Transverse colon (tissue), 4 donors: ENCODE measurements around the gene DTNBP1. TPM values are rescaled to one million over a fixed set of nuclear protein-coding genes. Genes with fewer than 3 reads are reported as not detected.

ENCODE experiments used
- DNase-seq: peaks from one replicate; pipeline ENCODE4 v3.0.0-alpha.2; 2019
- H3K27ac ChIP-seq, 4 donors: fragments of 200-600 bp; sonication (generic); 2 replicates each; pipeline ENCODE4 v1.5.1; 2016 to 2018; ENCODE audit warnings: inconsistent platforms in 4 of 4
- H3K27me3 ChIP-seq: fragments of 200-600 bp; sonication (generic); 2 replicates; pipeline ENCODE4 v1.5.1; 2017; ENCODE audit warnings: inconsistent platforms
- H3K36me3 ChIP-seq, 4 donors: fragments of 200-600 bp; sonication (generic); 2 replicates each; pipeline ENCODE4 v1.5.1; 2017 to 2019; ENCODE audit warnings: inconsistent platforms in 4 of 4
- H3K4me1 ChIP-seq, 4 donors: fragments of 200-600 bp; sonication (generic); 2 replicates each; pipeline ENCODE4 v1.5.1; 2017 to 2020; ENCODE audit warnings: inconsistent platforms in 4 of 4
- H3K4me3 ChIP-seq, 4 donors: fragments of 200-600 bp; sonication (generic); 1 replicate in 1 of 4; 2 replicates in 3 of 4; pipeline versions ENCODE4 v1.5.1 to v1.6.1; 2017 to 2019; ENCODE audit warnings: inconsistent platforms in 4 of 4
- H3K9me3 ChIP-seq, 2 donors: fragments of 200-600 bp; sonication (generic); 2 replicates each; pipeline ENCODE4 v1.5.1; 2017 to 2019; ENCODE audit warnings: inconsistent platforms in 2 of 2
- CTCF ChIP-seq, 5 experiments: fragments of 200-600 bp in 3 of 5; fragments of 450-650 bp in 2 of 5; sonication (generic) in 3 of 5; IDR thresholded peaks; 1 replicate in 2 of 5; 2 replicates in 3 of 5; pipeline ENCODE4 v1.5.1; 2016 to 2017; ENCODE audit warnings: antibody characterized with exemption in 5 of 5, inconsistent platforms in 3 of 5, mild to moderate bottlenecking in 2 of 5, moderate library complexity in 1 of 5
- EP300 ChIP-seq: sonication (generic); formaldehyde crosslinking; IDR thresholded peaks from one replicate; pipeline ENCODE4 v1.6.1; 2017; ENCODE audit warnings: antibody characterized with exemption, low read depth
- POLR2A ChIP-seq: fragments of 450-650 bp; IDR thresholded peaks from one replicate; pipeline ENCODE4 v1.6.1; 2016; ENCODE audit warnings: antibody characterized with exemption, mild to moderate bottlenecking, moderate library complexity
- POLR2AphosphoS5 ChIP-seq, 3 donors: sonication (generic); formaldehyde crosslinking; IDR thresholded peaks; one replicate each; pipeline ENCODE4 v1.6.1; 2016; ENCODE audit warnings: antibody characterized with exemption in 3 of 3
- WGBS, 2 donors: methylation state at CpG; one replicate each; pipeline ENCODE4 v1.1.5; 2018; ENCODE audit warnings: low coverage in 1 of 2; 5-methylcytosine and 5-hydroxymethylcytosine counted together
- in situ Hi-C, 4 donors: fragments of 200-750 bp; cut with MboI; loops; one replicate each; pipeline versions ENCODE4 v1.15.0 to v1.15.1; 2017; ENCODE audit warnings: low sequenced_read_pairs in 3 of 4, low pct_ligation_motif_present in 1 of 4, low pct_unique_long_range_greater_than_20kb in 1 of 4
- intact Hi-C: fragments of 100-400 bp; cut with DNase I; formaldehyde crosslinking; loops from one replicate; pipeline ENCODE4 v1.15.1; 2023; ENCODE audit warnings: low total_unique reads
- total RNA-seq, 4 donors: library from RNA; depleted of rRNA; stranded (reverse); fragments of >200 nt; gene quantifications; one replicate each; pipeline ENCODE4 v1.1.0, GENCODE V29; 2016

DTNBP1 gene
- total RNA-seq, 4 donors from 2014 or later = 6.0 to 20.3 (median 16.0) TPM

- Histone ChIP-seq H3K9me3 (no peaks in the 10 kb centered on the region), H3K4me1 (no peaks in the 10 kb centered on the region), H3K4me3 (no peak overlapping the region), H3K36me3 (peaks cover 0 to 12% (median 3%) of the 10 kb centered on the region in 4 donors), H3K27me3 (no peaks in the 10 kb centered on the region), H3K27ac (no peak overlapping the region)
- WGBS, 2 donors = 92% methylated on average over 12 of the region's 14 CpGs; no CpG with 5 or more reads in 1 of the 2 donors
- in situ Hi-C loops (loop anchor here in 1 of 4 donors (25.0 kb wide), 1 partner anchor 101 kb away; no protein-coding TSS in a partner anchor), intact Hi-C loops (no loop called here)
- no peak for DNase-seq
- TF ChIP-seq EP300 = no peak
- no peak for TF ChIP-seq POLR2AphosphoS5 (IDR thresholded peaks at IDR 0.05)
- no peak for TF ChIP-seq CTCF (IDR thresholded peaks at IDR 0.05)
- TF ChIP-seq POLR2A = no peak
Measured at GRCh38 chr6:15511248-15512125, 151.3 kb downstream of the DTNBP1 start.

GRCh38 chr6:15510536-15511247 lies 152.1 kb downstream of the DTNBP1 start:
- 82% methylated on average over 16 of the region's 16 CpGs; no CpG with 5 or more reads in 1 of the 2 donors for WGBS, 2 donors

GRCh38 chr6:15510121-15510520 lies 152.7 kb downstream of the DTNBP1 start:
- in situ Hi-C loops (loop anchor here in 1 of 4 donors (25.0 kb wide), 1 partner anchor 102 kb away; no protein-coding TSS in a partner anchor), intact Hi-C loops (no loop called here)
- H3K4me1 ChIP-seq = peaks cover 3 to 11% (median 5%) of the 10 kb centered on the region in 4 donors
- peaks cover 0 to 12% (median 3%) of the 10 kb centered on the region in 4 donors for H3K36me3 ChIP-seq
- H3K27ac ChIP-seq = no peak overlapping the region
- no peaks in the 10 kb centered on the region for H3K9me3 ChIP-seq
- 89% methylated on average over 6 of the region's 6 CpGs; no CpG with 5 or more reads in 1 of the 2 donors for WGBS, 2 donors
- TF ChIP-seq EP300 (no peak), POLR2AphosphoS5 (IDR thresholded peaks at IDR 0.05) (no peak), CTCF (IDR thresholded peaks at IDR 0.05) (no peak), POLR2A (no peak)
- no peak overlapping the region for H3K4me3 ChIP-seq
- no peaks in the 10 kb centered on the region for H3K27me3 ChIP-seq
- no peak for DNase-seq

More at GRCh38 chr6:15510536-15511247, 152.1 kb downstream of the DTNBP1 start:
- no peak for TF ChIP-seq POLR2A
- TF ChIP-seq POLR2AphosphoS5 (IDR thresholded peaks at IDR 0.05) = no peak
- no peak for TF ChIP-seq EP300
- no peak for TF ChIP-seq CTCF (IDR thresholded peaks at IDR 0.05)
- no peak overlapping the region for H3K27ac ChIP-seq
- intact Hi-C loops (no loop called here), in situ Hi-C loops (loop anchor here in 1 of 4 donors (25.0 kb wide), 1 partner anchor 102 kb away; no protein-coding TSS in a partner anchor)
- no peak overlapping the region for H3K4me3 ChIP-seq
- peaks cover 0 to 12% (median 3%) of the 10 kb centered on the region in 4 donors for H3K36me3 ChIP-seq
- H3K27me3 ChIP-seq = no peaks in the 10 kb centered on the region
- H3K9me3 ChIP-seq = no peaks in the 10 kb centered on the region
- no peak for DNase-seq
- H3K4me1 ChIP-seq = peaks cover 0 to 5% (median under 1%) of the 10 kb centered on the region in 4 donors
